ENCODE measurements around the gene TRDMT1. TPM values are rescaled to one million over a fixed set of nuclear protein-coding genes. Genes with fewer than 3 reads are reported as not detected.

Gene TRDMT1
- total RNA-seq, 1 donor from 2014 or later, result 5.9 TPM

DNA sequence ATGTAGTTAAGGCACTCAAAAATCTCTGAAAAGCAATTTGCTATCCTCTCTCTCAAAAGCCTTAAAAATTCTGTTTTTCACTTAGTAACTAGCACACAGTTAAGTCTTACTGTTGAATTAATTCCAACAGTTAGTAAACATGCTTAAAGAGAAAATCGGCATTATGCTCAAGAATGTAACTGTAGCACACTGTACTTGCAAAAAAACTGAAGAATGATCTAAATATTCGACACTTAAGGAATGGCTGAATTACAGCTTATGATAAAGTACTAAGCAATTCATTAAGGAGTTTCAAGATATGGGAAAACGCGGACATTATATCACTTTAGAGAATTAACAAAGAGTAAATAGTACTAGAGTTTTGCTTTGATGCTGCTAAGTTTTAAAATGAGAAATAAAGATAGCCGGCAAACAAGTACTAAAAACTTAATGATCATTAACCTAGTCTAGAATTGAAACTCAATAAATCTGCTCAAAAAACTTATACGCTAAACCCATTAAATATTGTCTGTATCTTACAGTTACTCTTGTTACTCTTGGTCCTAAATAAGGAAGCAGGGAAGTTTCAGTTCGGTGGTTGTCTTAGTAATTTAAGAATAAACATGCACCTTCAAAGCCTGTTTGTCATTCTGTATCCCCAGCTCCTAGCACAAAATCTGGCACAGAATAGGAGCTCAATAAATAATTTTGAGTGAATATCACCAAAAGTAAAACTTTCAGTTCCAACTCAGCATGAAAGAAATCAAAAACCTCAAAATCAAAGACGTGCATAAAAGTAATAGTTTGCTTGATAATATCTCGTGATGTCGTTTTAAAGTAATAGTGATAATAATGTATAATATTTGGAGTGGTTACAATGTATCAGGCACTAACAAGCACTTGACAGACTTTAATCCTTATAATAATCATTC, 1.2 kb downstream of the TRDMT1 start:
- Histone ChIP-seq H3K36me3 (ENCODE audit: insufficient read depth, low read length) (no peaks in the 10 kb centered on the region), H3K4me2 (ENCODE audit: low read length) (peak overlapping the region; percentile 87), H3K79me2 (ENCODE audit: insufficient read depth, low read length) (peaks cover 28% of the 10 kb centered on the region), H3K27ac (ENCODE audit: low read depth, low read length) (peak overlapping the region; percentile 95), H3K4me3 (ENCODE audit: insufficient read depth, low read depth, low read length) (peak overlapping the region; percentile 56), H3K4me1 (ENCODE audit: insufficient read depth, low read length) (peaks cover 21% of the 10 kb centered on the region), H2AFZ (ENCODE audit: low read depth, low read length) (no peak overlapping the region), H3K27me3 (ENCODE audit: insufficient read depth, low read length) (no peaks in the 10 kb centered on the region), H3K9ac (ENCODE audit: low read length) (peak overlapping the region; percentile 88), H4K20me1 (ENCODE audit: insufficient read depth, low read length) (no peaks in the 10 kb centered on the region), H3K9me3 (ENCODE audit: insufficient read depth, low read depth, low read length) (no peaks in the 10 kb centered on the region)
- H3K27me3 Mint-ChIP-seq (ENCODE audit: low read depth, unreplicated experiment), result no peaks in the 10 kb centered on the region
- TF ChIP-seq, protein P1, sequence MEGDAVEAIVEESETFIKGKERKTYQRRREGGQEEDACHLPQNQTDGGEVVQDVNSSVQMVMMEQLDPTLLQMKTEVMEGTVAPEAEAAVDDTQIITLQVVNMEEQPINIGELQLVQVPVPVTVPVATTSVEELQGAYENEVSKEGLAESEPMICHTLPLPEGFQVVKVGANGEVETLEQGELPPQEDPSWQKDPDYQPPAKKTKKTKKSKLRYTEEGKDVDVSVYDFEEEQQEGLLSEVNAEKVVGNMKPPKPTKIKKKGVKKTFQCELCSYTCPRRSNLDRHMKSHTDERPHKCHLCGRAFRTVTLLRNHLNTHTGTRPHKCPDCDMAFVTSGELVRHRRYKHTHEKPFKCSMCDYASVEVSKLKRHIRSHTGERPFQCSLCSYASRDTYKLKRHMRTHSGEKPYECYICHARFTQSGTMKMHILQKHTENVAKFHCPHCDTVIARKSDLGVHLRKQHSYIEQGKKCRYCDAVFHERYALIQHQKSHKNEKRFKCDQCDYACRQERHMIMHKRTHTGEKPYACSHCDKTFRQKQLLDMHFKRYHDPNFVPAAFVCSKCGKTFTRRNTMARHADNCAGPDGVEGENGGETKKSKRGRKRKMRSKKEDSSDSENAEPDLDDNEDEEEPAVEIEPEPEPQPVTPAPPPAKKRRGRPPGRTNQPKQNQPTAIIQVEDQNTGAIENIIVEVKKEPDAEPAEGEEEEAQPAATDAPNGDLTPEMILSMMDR (IDR thresholded peaks at IDR 0.05; ENCODE audit: insufficient read depth, low read depth, low read length), result no peak
- no peak for TF ChIP-seq EZH2 (IDR thresholded peaks at IDR 0.05; ENCODE audit: insufficient read depth, low read length)
- FAIRE-seq, result peak; percentile 81
- DNase-seq (ENCODE audit: low read depth), result no peak
- H3K36me3 Mint-ChIP-seq (ENCODE audit: low read depth, unreplicated experiment), result no peaks in the 10 kb centered on the region
- peaks cover 42% of the 10 kb centered on the region for H3K4me1 Mint-ChIP-seq (ENCODE audit: low read depth, unreplicated experiment)
- peak overlapping the region; percentile 85 for H3K4me3 Mint-ChIP-seq (ENCODE audit: unreplicated experiment)
- peak overlapping the region; percentile 98 for H3K27ac Mint-ChIP-seq (ENCODE audit: unreplicated experiment)
- no peaks in the 10 kb centered on the region for H3K9me3 Mint-ChIP-seq (ENCODE audit: unreplicated experiment)

DNA sequence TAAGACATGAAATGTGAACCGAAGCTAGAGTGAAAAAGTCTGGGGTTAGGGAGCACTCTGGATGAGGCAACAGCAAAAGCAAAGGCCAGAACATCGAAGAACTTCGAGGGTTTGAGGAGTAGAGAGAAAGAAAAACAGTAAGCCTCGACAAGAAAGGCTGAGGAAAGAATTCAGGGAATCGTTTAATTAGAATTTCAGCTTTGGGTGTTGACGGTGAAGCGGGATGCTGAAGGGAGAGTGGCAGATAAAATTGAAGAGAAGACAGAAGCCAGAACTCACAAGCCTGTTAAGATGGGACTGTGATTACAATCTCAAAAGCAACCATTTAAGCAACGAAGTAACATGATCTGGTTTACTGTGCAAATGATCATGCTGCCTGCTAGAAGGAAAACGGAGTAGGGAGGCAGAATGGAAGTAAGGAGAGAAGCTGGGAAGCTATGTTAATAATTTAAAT, 2.1 kb downstream of the TRDMT1 start:
- no peaks in the 10 kb centered on the region for H3K27me3 ChIP-seq (ENCODE audit: insufficient read depth, low read length)
- H3K4me1 Mint-ChIP-seq (ENCODE audit: low read depth, unreplicated experiment), result peaks cover 41% of the 10 kb centered on the region
- H3K27ac ChIP-seq (ENCODE audit: low read depth, low read length), result peak overlapping the region; percentile 95
- peak overlapping the region; percentile 87 for H3K4me2 ChIP-seq (ENCODE audit: low read length)
- peak overlapping the region; percentile 85 for H3K4me3 Mint-ChIP-seq (ENCODE audit: unreplicated experiment)
- no peaks in the 10 kb centered on the region for H4K20me1 ChIP-seq (ENCODE audit: insufficient read depth, low read length)
- H3K9me3 ChIP-seq (ENCODE audit: insufficient read depth, low read depth, low read length), result no peaks in the 10 kb centered on the region
- H3K9me3 Mint-ChIP-seq (ENCODE audit: unreplicated experiment), result no peaks in the 10 kb centered on the region
- no peak for FAIRE-seq
- no peak for TF ChIP-seq EZH2 (IDR thresholded peaks at IDR 0.05; ENCODE audit: insufficient read depth, low read length)
- TF ChIP-seq, protein P1 (IDR thresholded peaks at IDR 0.05; ENCODE audit: insufficient read depth, low read depth, low read length), result no peak
- H3K36me3 ChIP-seq (ENCODE audit: insufficient read depth, low read length), result no peaks in the 10 kb centered on the region
- H2AFZ ChIP-seq (ENCODE audit: low read depth, low read length), result peak overlapping the region; percentile 59
- peak overlapping the region; percentile 56 for H3K4me3 ChIP-seq (ENCODE audit: insufficient read depth, low read depth, low read length)
- H3K9ac ChIP-seq (ENCODE audit: low read length), result peak overlapping the region; percentile 88
- peak overlapping the region; percentile 85 for H3K27ac Mint-ChIP-seq (ENCODE audit: unreplicated experiment)
- no peaks in the 10 kb centered on the region for H3K27me3 Mint-ChIP-seq (ENCODE audit: low read depth, unreplicated experiment)
- peaks cover 21% of the 10 kb centered on the region for H3K4me1 ChIP-seq (ENCODE audit: insufficient read depth, low read length)
- no peaks in the 10 kb centered on the region for H3K36me3 Mint-ChIP-seq (ENCODE audit: low read depth, unreplicated experiment)
- DNase-seq (ENCODE audit: low read depth), result peak; percentile 60
- H3K79me2 ChIP-seq (ENCODE audit: insufficient read depth, low read length), result peaks cover 28% of the 10 kb centered on the region

DNA sequence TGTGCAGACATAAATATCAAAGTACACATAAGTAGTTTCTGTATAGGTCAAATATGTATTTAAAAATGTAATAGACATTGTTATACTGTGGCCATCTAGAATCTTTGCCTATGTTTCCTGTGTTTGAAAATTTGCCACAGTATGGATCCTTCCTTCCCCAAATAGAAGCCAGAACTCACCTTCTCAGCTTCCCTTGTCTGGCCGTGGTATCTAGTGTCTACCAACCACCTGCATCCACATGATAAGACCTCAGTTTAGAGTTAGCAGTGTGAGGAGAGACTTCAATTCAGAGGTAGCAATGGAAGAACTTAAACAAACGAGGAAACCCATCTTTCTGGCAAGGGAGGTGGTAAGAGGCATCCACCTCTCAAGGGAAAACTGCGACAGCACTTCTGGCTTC, 4.9 kb downstream of the TRDMT1 start:
- H3K4me1 ChIP-seq (ENCODE audit: insufficient read depth, low read length), result peaks cover 16% of the 10 kb centered on the region
- no peaks in the 10 kb centered on the region for H4K20me1 ChIP-seq (ENCODE audit: insufficient read depth, low read length)
- Mint-ChIP-seq H3K4me1 (ENCODE audit: low read depth, unreplicated experiment) (peaks cover 21% of the 10 kb centered on the region), H3K36me3 (ENCODE audit: low read depth, unreplicated experiment) (peaks cover 4% of the 10 kb centered on the region), H3K4me3 (ENCODE audit: unreplicated experiment) (no peak overlapping the region), H3K9me3 (ENCODE audit: unreplicated experiment) (peaks cover 5% of the 10 kb centered on the region), H3K27ac (ENCODE audit: unreplicated experiment) (no peak overlapping the region), H3K27me3 (ENCODE audit: low read depth, unreplicated experiment) (no peaks in the 10 kb centered on the region)
- TF ChIP-seq, protein P1 (IDR thresholded peaks at IDR 0.05; ENCODE audit: insufficient read depth, low read depth, low read length), result no peak
- no peak for TF ChIP-seq EZH2 (IDR thresholded peaks at IDR 0.05; ENCODE audit: insufficient read depth, low read length)
- no peak overlapping the region for H3K9ac ChIP-seq (ENCODE audit: low read length)
- H3K4me2 ChIP-seq (ENCODE audit: low read length), result no peak overlapping the region
- no peaks in the 10 kb centered on the region for H3K9me3 ChIP-seq (ENCODE audit: insufficient read depth, low read depth, low read length)
- no peak for DNase-seq (ENCODE audit: low read depth)
- peaks cover 28% of the 10 kb centered on the region for H3K79me2 ChIP-seq (ENCODE audit: insufficient read depth, low read length)
- H3K27me3 ChIP-seq (ENCODE audit: insufficient read depth, low read length), result no peaks in the 10 kb centered on the region
- no peak overlapping the region for H3K4me3 ChIP-seq (ENCODE audit: insufficient read depth, low read depth, low read length)
- H3K27ac ChIP-seq (ENCODE audit: low read depth, low read length), result no peak overlapping the region
- no peak for FAIRE-seq
- H3K36me3 ChIP-seq (ENCODE audit: insufficient read depth, low read length), result no peaks in the 10 kb centered on the region
- H2AFZ ChIP-seq (ENCODE audit: low read depth, low read length), result no peak overlapping the region
